ENCODE data around the gene RUBCN. TPM values are rescaled to one million over a fixed set of nuclear protein-coding genes. Genes with fewer than 3 reads are reported as not detected.
A peak's percentile ranks its signal among the peaks of the same experiment; 100 is the strongest.
"Not testable (repeated sequence)": the region's sequence is repeated elsewhere in the genome, so short reads cannot be mapped to it uniquely, and the experiment has no call there.

The RUBCN gene
- total RNA-seq, 2 experiments from 2014 or later = 45.1 to 56.7 TPM

GRCh38 chr3:197728487-197728886 lies 8.2 kb downstream of the RUBCN start:
- peaks cover 47% of the 10 kb centered on the region for H3K4me1 ChIP-seq (ENCODE audit: insufficient read depth, low read length, poor library complexity, severe bottlenecking)
- ChIA-PET CTCF (ENCODE audit: unreplicated experiment) (no interaction called here), POLR2A (no interaction called here)
- no peaks in the 10 kb centered on the region for H3K9me2 ChIP-seq (ENCODE audit: insufficient read depth, low read length)
- H3K79me2 ChIP-seq (ENCODE audit: insufficient read depth, low read depth, low read length) = peaks cover 70% of the 10 kb centered on the region
- H3K4me3 ChIP-seq (ENCODE audit: low read depth, low read length, poor library complexity, severe bottlenecking) = no peak overlapping the region
- DNase-seq (ENCODE audit: low spot score) = no peak
- H2AFZ ChIP-seq (ENCODE audit: low read length) = no peak overlapping the region
- H3K4me2 ChIP-seq (ENCODE audit: low read length) = peak overlapping the region; percentile 36; the same call in 1 of the 2 replicates
- intact Hi-C loops (cut with micrococcal nuclease; ENCODE audit: unreplicated experiment) = no loop called here
- no peak for TF ChIP-seq EZH2phosphoT487 (IDR thresholded peaks at IDR 0.05; ENCODE audit: borderline replicate concordance, low read depth, low read length)
- TF ChIP-seq CTCF (conservative IDR thresholded peaks at IDR 0.05; ENCODE audit: low read length) = no peak
- H3K27ac ChIP-seq (ENCODE audit: low read depth, low read length, poor library complexity, severe bottlenecking) = no peak overlapping the region
- BruUV-seq (replicated peaks) = no TSS peak
- peaks cover 6% of the 10 kb centered on the region for H3K9me3 ChIP-seq (ENCODE audit: low read length)
- H3K36me3 ChIP-seq (ENCODE audit: insufficient read depth, low read length) = peaks cover 32% of the 10 kb centered on the region
- no peaks in the 10 kb centered on the region for H4K20me1 ChIP-seq (ENCODE audit: insufficient read depth, low read length)

GRCh38 chr3:197727878-197728277 lies 8.8 kb downstream of the RUBCN start:
- H4K20me1 ChIP-seq (ENCODE audit: insufficient read depth, low read length); DNase-seq (ENCODE audit: low spot score); CTCF ChIA-PET (ENCODE audit: unreplicated experiment); H3K4me3 ChIP-seq (ENCODE audit: low read depth, low read length, poor library complexity, severe bottlenecking); H3K27ac ChIP-seq (ENCODE audit: low read depth, low read length, poor library complexity, severe bottlenecking); H3K9me2 ChIP-seq (ENCODE audit: insufficient read depth, low read length); BruUV-seq (replicated peaks); intact Hi-C loops (cut with micrococcal nuclease; ENCODE audit: unreplicated experiment); H2AFZ ChIP-seq (ENCODE audit: low read length): not testable (repeated sequence)
- Histone ChIP-seq H3K79me2 (ENCODE audit: insufficient read depth, low read depth, low read length) (peaks cover 70% of the 10 kb centered on the region), H3K9me3 (ENCODE audit: low read length) (peaks cover 11% of the 10 kb centered on the region), H3K4me1 (ENCODE audit: insufficient read depth, low read length, poor library complexity, severe bottlenecking) (peaks cover 41% of the 10 kb centered on the region), H3K36me3 (ENCODE audit: insufficient read depth, low read length) (peaks cover 33% of the 10 kb centered on the region), H3K4me2 (ENCODE audit: low read length) (peak overlapping the region; percentile 36; the same call in 1 of the 2 replicates)
- POLR2A ChIA-PET = interaction anchor here (0.9 to 1.2 kb wide), 2 partner anchors 15 to 261 kb away, joined by 3 read pairs; no protein-coding TSS in a partner anchor

GRCh38 chr3:197722734-197723133 lies 14.0 kb downstream of the RUBCN start:
- BruUV-seq (replicated peaks) = no TSS peak
- Histone ChIP-seq H3K36me3 (ENCODE audit: insufficient read depth, low read length) (peaks cover 50% of the 10 kb centered on the region), H3K4me1 (ENCODE audit: insufficient read depth, low read length, poor library complexity, severe bottlenecking) (peaks cover 27% of the 10 kb centered on the region), H3K27ac (ENCODE audit: low read depth, low read length, poor library complexity, severe bottlenecking) (no peak overlapping the region), H4K20me1 (ENCODE audit: insufficient read depth, low read length) (no peaks in the 10 kb centered on the region), H3K4me3 (ENCODE audit: low read depth, low read length, poor library complexity, severe bottlenecking) (no peak overlapping the region), H3K4me2 (ENCODE audit: low read length) (no peak overlapping the region), H2AFZ (ENCODE audit: low read length) (no peak overlapping the region), H3K9me2 (ENCODE audit: insufficient read depth, low read length) (no peaks in the 10 kb centered on the region), H3K9me3 (ENCODE audit: low read length) (peaks cover 16% of the 10 kb centered on the region), H3K79me2 (ENCODE audit: insufficient read depth, low read depth, low read length) (peaks cover 88% of the 10 kb centered on the region)
- ChIA-PET POLR2A (interaction anchor here (1.6 kb wide), 1 partner anchor 97 kb away, joined by 3 read pairs; no protein-coding TSS in a partner anchor), CTCF (ENCODE audit: unreplicated experiment) (no interaction called here)
- intact Hi-C loops (cut with micrococcal nuclease; ENCODE audit: unreplicated experiment) = no loop called here
- TF ChIP-seq EZH2phosphoT487 (IDR thresholded peaks at IDR 0.05; ENCODE audit: borderline replicate concordance, low read depth, low read length) = no peak
- no peak for TF ChIP-seq CTCF (conservative IDR thresholded peaks at IDR 0.05; ENCODE audit: low read length)
- DNase-seq (ENCODE audit: low spot score) = no peak
